Measurements from ENCODE around the gene NR2F1.

- TF ChIP-seq ZFP30 (CRISPR knock-in tag; IDR thresholded peaks at IDR 0.05): no peak
- no peak for TF ChIP-seq SNAI2 (CRISPR knock-in tag; IDR thresholded peaks at IDR 0.05)
- no peak for TF ChIP-seq PATZ1 (CRISPR knock-in tag; IDR thresholded peaks at IDR 0.05; ENCODE audit: borderline replicate concordance)
- no peak for TF ChIP-seq CREB5 (CRISPR knock-in tag; IDR thresholded peaks at IDR 0.05; ENCODE audit: low read depth)
- no peak for TF ChIP-seq ISL1 (CRISPR knock-in tag; IDR thresholded peaks at IDR 0.05)
- no peak for TF ChIP-seq PPARA (CRISPR knock-in tag; IDR thresholded peaks at IDR 0.05; ENCODE audit: borderline replicate concordance)
- TF ChIP-seq BACH2 (CRISPR knock-in tag; IDR thresholded peaks at IDR 0.05; ENCODE audit: borderline replicate concordance): no peak
- no peak for TF ChIP-seq CSDC2 (CRISPR knock-in tag; IDR thresholded peaks at IDR 0.05)
- TF ChIP-seq ZNF8 (CRISPR knock-in tag; IDR thresholded peaks at IDR 0.05): no peak
- no peak for TF ChIP-seq ZNF70 (CRISPR knock-in tag; IDR thresholded peaks at IDR 0.05)
- TF ChIP-seq CSRNP3 (CRISPR knock-in tag; IDR thresholded peaks at IDR 0.05): no peak
- no peak for TF ChIP-seq TSHZ2 (CRISPR knock-in tag; IDR thresholded peaks at IDR 0.05)
- TF ChIP-seq OSR1 (CRISPR knock-in tag; IDR thresholded peaks at IDR 0.05): no peak
These were observed 9.9 kb downstream of the NR2F1 start for GRCh38 chr5:93592883-93593282.

All from SK-N-SH treated with all-trans-retinoic acid at 6 μM for 48 hours (cell line).